Measurements from ENCODE around the gene PC. TPM values are rescaled to one million over a fixed set of nuclear protein-coding genes. Genes with fewer than 3 reads are reported as not detected.
"Not testable (repeated sequence)": the region's sequence is repeated elsewhere in the genome, so short reads cannot be mapped to it uniquely, and the experiment has no call there.

Gene PC
- total RNA-seq, 1 experiment from 2014 or later: 39.1 TPM

- ChIA-PET POLR2A (ENCODE audit: low non-redundant PET) (no interaction called here), CTCF (no interaction called here)
- H3K4me1 ChIP-seq (ENCODE audit: insufficient read depth, low read length, poor library complexity, severe bottlenecking): no peaks in the 10 kb centered on the region
- intact Hi-C loops (cut with micrococcal nuclease; ENCODE audit: unreplicated experiment): no loop called here
- DNase-seq (ENCODE audit: low spot score): no peak
- no peaks in the 10 kb centered on the region for H3K36me3 ChIP-seq (ENCODE audit: insufficient read depth, low read length, poor library complexity, severe bottlenecking)
- no peak overlapping the region for H3K27ac ChIP-seq (ENCODE audit: low read depth, low read length, poor library complexity, severe bottlenecking)
- no TSS peak for BruUV-seq (replicated peaks)
- no peaks in the 10 kb centered on the region for H3K27me3 ChIP-seq (replicated peaks; ENCODE audit: insufficient read depth, low read depth, low read length, poor library complexity)
- H3K9me3 ChIP-seq (ENCODE audit: low read depth, low read length, poor library complexity, severe bottlenecking): no peaks in the 10 kb centered on the region
- no peak for TF ChIP-seq CTCF (conservative IDR thresholded peaks at IDR 0.05; ENCODE audit: low read depth, low read length)
- no peak for TF ChIP-seq EZH2 (IDR thresholded peaks at IDR 0.05; ENCODE audit: borderline replicate concordance, low read depth, low read length, poor library complexity, severe bottlenecking)
- H3K4me3 ChIP-seq (ENCODE audit: low read depth, low read length, poor library complexity, severe bottlenecking): no peak overlapping the region
Measured at GRCh38 chr11:66996609-66997273, 38.6 kb upstream of the PC start.

GRCh38 chr11:66992041-66992440 is 33.9 kb upstream of the PC start:
- BruUV-seq (replicated peaks): no TSS peak
- H3K9me3 ChIP-seq (ENCODE audit: low read depth, low read length, poor library complexity, severe bottlenecking): no peaks in the 10 kb centered on the region
- H3K27ac ChIP-seq (ENCODE audit: low read depth, low read length, poor library complexity, severe bottlenecking): no peak overlapping the region
- H3K4me3 ChIP-seq (ENCODE audit: low read depth, low read length, poor library complexity, severe bottlenecking): no peak overlapping the region
- H3K36me3 ChIP-seq (ENCODE audit: insufficient read depth, low read length, poor library complexity, severe bottlenecking): no peaks in the 10 kb centered on the region
- no peak for TF ChIP-seq CTCF (conservative IDR thresholded peaks at IDR 0.05; ENCODE audit: low read depth, low read length)
- TF ChIP-seq EZH2 (IDR thresholded peaks at IDR 0.05; ENCODE audit: borderline replicate concordance, low read depth, low read length, poor library complexity, severe bottlenecking): no peak
- no peaks in the 10 kb centered on the region for H3K4me1 ChIP-seq (ENCODE audit: insufficient read depth, low read length, poor library complexity, severe bottlenecking)
- CTCF ChIA-PET: no interaction called here
- POLR2A ChIA-PET (ENCODE audit: low non-redundant PET): no interaction called here
- H3K27me3 ChIP-seq (replicated peaks; ENCODE audit: insufficient read depth, low read depth, low read length, poor library complexity): no peaks in the 10 kb centered on the region
- DNase-seq (ENCODE audit: low spot score): no peak
- intact Hi-C loops (cut with micrococcal nuclease; ENCODE audit: unreplicated experiment): no loop called here

GRCh38 chr11:66989360-66989759 is 31.2 kb upstream of the PC start:
- BruUV-seq (replicated peaks); H3K9me3 ChIP-seq (ENCODE audit: low read depth, low read length, poor library complexity, severe bottlenecking); DNase-seq (ENCODE audit: low spot score); H3K4me1 ChIP-seq (ENCODE audit: insufficient read depth, low read length, poor library complexity, severe bottlenecking); H3K27me3 ChIP-seq (replicated peaks; ENCODE audit: insufficient read depth, low read depth, low read length, poor library complexity); intact Hi-C loops (cut with micrococcal nuclease; ENCODE audit: unreplicated experiment); H3K27ac ChIP-seq (ENCODE audit: low read depth, low read length, poor library complexity, severe bottlenecking); H3K4me3 ChIP-seq (ENCODE audit: low read depth, low read length, poor library complexity, severe bottlenecking); H3K36me3 ChIP-seq (ENCODE audit: insufficient read depth, low read length, poor library complexity, severe bottlenecking); CTCF ChIA-PET: not testable (repeated sequence)
- POLR2A ChIA-PET (ENCODE audit: low non-redundant PET): interaction anchor here (0.6 kb wide), 1 partner anchor 12 kb away, joined by 3 read pairs; no protein-coding TSS in a partner anchor

GRCh38 chr11:66988741-66989140 is 30.6 kb upstream of the PC start:
- CTCF ChIA-PET: not testable (repeated sequence)

More at GRCh38 chr11:66988741-66989140, 30.6 kb upstream of the PC start:
- intact Hi-C loops (cut with micrococcal nuclease; ENCODE audit: unreplicated experiment); BruUV-seq (replicated peaks); H3K9me3 ChIP-seq (ENCODE audit: low read depth, low read length, poor library complexity, severe bottlenecking); H3K4me3 ChIP-seq (ENCODE audit: low read depth, low read length, poor library complexity, severe bottlenecking); H3K27ac ChIP-seq (ENCODE audit: low read depth, low read length, poor library complexity, severe bottlenecking); H3K4me1 ChIP-seq (ENCODE audit: insufficient read depth, low read length, poor library complexity, severe bottlenecking); DNase-seq (ENCODE audit: low spot score); H3K27me3 ChIP-seq (replicated peaks; ENCODE audit: insufficient read depth, low read depth, low read length, poor library complexity); POLR2A ChIA-PET (ENCODE audit: low non-redundant PET); H3K36me3 ChIP-seq (ENCODE audit: insufficient read depth, low read length, poor library complexity, severe bottlenecking): not testable (repeated sequence)

All from A673 (cell line).